ENCODE results near the gene AAK1. TPM values are rescaled to one million over a fixed set of nuclear protein-coding genes. Genes with fewer than 3 reads are reported as not detected.

The AAK1 gene
- total and polyA plus RNA-seq, 2 donors (not counting 3 experiments of a cell fraction or from before 2014, with no cell fraction given) = 31.0 to 127 TPM

DNA sequence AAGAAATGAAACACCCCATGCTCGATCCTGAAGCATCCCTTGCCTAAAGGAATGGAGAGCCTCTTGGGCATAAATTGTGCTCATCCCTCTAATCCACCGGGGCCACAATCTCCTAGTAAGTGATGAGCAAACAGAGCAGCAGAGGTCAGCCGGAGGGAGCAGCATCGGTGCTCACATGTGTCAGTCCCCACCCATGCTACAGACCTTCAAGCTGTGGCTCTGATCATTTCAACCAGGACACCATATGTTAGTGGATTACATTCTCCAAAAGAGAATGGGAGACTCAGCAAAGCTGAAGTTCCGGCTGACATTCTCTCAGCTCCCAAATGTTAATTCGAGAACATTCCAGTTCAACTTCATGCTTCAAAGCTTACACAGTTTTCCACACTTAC lies 75.6 kb downstream of the AAK1 start:
- Histone ChIP-seq H3K9ac (replicated peaks; ENCODE audit: extremely low read depth, insufficient read depth, low read length) (no peak overlapping the region), H3K4me2 (ENCODE audit: insufficient read depth, low read length) (no peak overlapping the region), H3K4me1 (ENCODE audit: control insufficient read depth, extremely low read depth, insufficient read depth, low read length) (peaks cover 2% of the 10 kb centered on the region), H3K9me1 (replicated peaks; ENCODE audit: control insufficient read depth, extremely low read depth, insufficient read depth, low read length) (no peaks in the 10 kb centered on the region), H2AFZ (ENCODE audit: low read depth, low read length) (no peak overlapping the region), H4K20me1 (replicated peaks; ENCODE audit: control insufficient read depth, extremely low read depth, insufficient read depth, low read length) (peaks cover 9% of the 10 kb centered on the region), H3K4me3 (replicated peaks in 1 of 3; ENCODE audit: insufficient read depth in 1 of 3, low read depth in 1 of 3, low read length in 3 of 3) (no peak overlapping the region), H3K27me3 (ENCODE audit: control insufficient read depth in 2 of 2, insufficient read depth in 2 of 2, low read length in 2 of 2) (no peaks in the 10 kb centered on the region), H3K79me2 (ENCODE audit: control insufficient read depth, insufficient read depth, low read length) (peaks cover 56% of the 10 kb centered on the region), H3K9me3 (replicated peaks; ENCODE audit: control insufficient read depth, insufficient read depth, low read length) (no peaks in the 10 kb centered on the region), H3K27ac (ENCODE audit: insufficient read depth, low read depth, low read length) (no peak overlapping the region), H3K36me3 (ENCODE audit: control insufficient read depth in 2 of 2, extremely low read depth in 1 of 2, insufficient read depth in 2 of 2, low read length in 2 of 2) (peaks cover 0 to 6% of the 10 kb centered on the region in 2 experiments)
- intact Hi-C loops (cut with micrococcal nuclease) (no loop called here), dilution Hi-C loops (cut with MboI; ENCODE audit: extremely low pct_ligation_motif_present, low sequenced_read_pairs) (no loop called here)
- no peak for TF ChIP-seq GATA2 (IDR thresholded peaks at IDR 0.05; ENCODE audit: insufficient read depth, insufficient read length, low read depth, low read length)
- no peak for TF ChIP-seq MYC (IDR thresholded peaks at IDR 0.05; ENCODE audit: low read depth, low read length)
- TF ChIP-seq FOS (IDR thresholded peaks at IDR 0.05; ENCODE audit: borderline replicate concordance, insufficient read depth, low read length) = no peak
- TF ChIP-seq POLR2AphosphoS5 (IDR thresholded peaks at IDR 0.05; ENCODE audit: insufficient read depth, low read depth, low read length) = no peak
- TF ChIP-seq, protein P1, sequence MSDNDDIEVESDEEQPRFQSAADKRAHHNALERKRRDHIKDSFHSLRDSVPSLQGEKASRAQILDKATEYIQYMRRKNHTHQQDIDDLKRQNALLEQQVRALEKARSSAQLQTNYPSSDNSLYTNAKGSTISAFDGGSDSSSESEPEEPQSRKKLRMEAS (IDR thresholded peaks at IDR 0.05; ENCODE audit: insufficient read depth, insufficient read length) = no peak
- TF ChIP-seq, protein P2, sequence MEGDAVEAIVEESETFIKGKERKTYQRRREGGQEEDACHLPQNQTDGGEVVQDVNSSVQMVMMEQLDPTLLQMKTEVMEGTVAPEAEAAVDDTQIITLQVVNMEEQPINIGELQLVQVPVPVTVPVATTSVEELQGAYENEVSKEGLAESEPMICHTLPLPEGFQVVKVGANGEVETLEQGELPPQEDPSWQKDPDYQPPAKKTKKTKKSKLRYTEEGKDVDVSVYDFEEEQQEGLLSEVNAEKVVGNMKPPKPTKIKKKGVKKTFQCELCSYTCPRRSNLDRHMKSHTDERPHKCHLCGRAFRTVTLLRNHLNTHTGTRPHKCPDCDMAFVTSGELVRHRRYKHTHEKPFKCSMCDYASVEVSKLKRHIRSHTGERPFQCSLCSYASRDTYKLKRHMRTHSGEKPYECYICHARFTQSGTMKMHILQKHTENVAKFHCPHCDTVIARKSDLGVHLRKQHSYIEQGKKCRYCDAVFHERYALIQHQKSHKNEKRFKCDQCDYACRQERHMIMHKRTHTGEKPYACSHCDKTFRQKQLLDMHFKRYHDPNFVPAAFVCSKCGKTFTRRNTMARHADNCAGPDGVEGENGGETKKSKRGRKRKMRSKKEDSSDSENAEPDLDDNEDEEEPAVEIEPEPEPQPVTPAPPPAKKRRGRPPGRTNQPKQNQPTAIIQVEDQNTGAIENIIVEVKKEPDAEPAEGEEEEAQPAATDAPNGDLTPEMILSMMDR (IDR thresholded peaks at IDR 0.05; ENCODE audit: extremely low read depth in 1 of 2, insufficient read depth in 1 of 2, low read depth in 1 of 2, low read length in 2 of 2) = no peak
- no peak for TF ChIP-seq POLR2A (IDR thresholded peaks at IDR 0.05; ENCODE audit: low read depth, low read length)
- no peak for TF ChIP-seq JUN (IDR thresholded peaks at IDR 0.05; ENCODE audit: borderline replicate concordance, insufficient read depth, insufficient read length, low read depth)
- TF ChIP-seq EZH2 (IDR thresholded peaks at IDR 0.05; ENCODE audit: borderline replicate concordance, low read depth, low read length, severe bottlenecking) = no peak
- POLR2A ChIA-PET = no interaction called here
- CTCF ChIA-PET = no interaction called here
- DNase-seq (ENCODE audit: low read depth, low spot score) (no peak), FAIRE-seq (no peak)
- BruUV-seq (replicated peaks) = no TSS peak

Data from endothelial cell of umbilical vein (primary cell).